GM12878 (cell line): ENCODE data around the gene NPW. TPM values are rescaled to one million over a fixed set of nuclear protein-coding genes. Genes with fewer than 3 reads are reported as not detected.

Experiments used
- ATAC-seq: fragments of 200-7000 bp; cut with Tn5 transposase; 3 replicates; pipeline ENCODE4 v1.9.1; 2020; ENCODE audit warnings: mild to moderate bottlenecking, moderate library complexity
- BruUV-seq: library from RNA; stranded (reverse); fragments of 400-500 nt; replicated peaks from 2 replicates; lab custom pipeline; 2021; lab: Mats Ljungman, UMichigan
- CTCF ChIA-PET: fragments of 300-600 bp; sonication (Branson Sonifier 250); formaldehyde crosslinking; extraction: SDS; loops from one replicate; lab custom pipeline; 2021; ENCODE audit warnings: inconsistent platforms; lab: Yijun Ruan, JAX
- POLR2A ChIA-PET: fragments of 350-600 bp; formaldehyde crosslinking; extraction: SDS; loops from one replicate; lab custom pipeline; 2021; ENCODE audit warnings: inconsistent platforms; lab: Charles Lee
- RAD21 ChIA-PET: fragments of 300-600 bp; sonication (Branson Sonifier 250); formaldehyde crosslinking; loops from one replicate; lab custom pipeline; 2023; ENCODE audit warnings: antibody characterized with exemption; ENCODE audit not compliant: unreplicated experiment; lab: Charles Lee
- SMC1A ChIA-PET: fragments of 300-600 bp; sonication (Branson Sonifier 250); formaldehyde crosslinking; loops from one replicate; lab custom pipeline; 2023; ENCODE audit not compliant: unreplicated experiment, uncharacterized antibody; lab: Charles Lee
- DNase-seq: peaks from one replicate; pipeline ENCODE4 v3.0.0-alpha.2; 2011; ENCODE audit warnings: low read depth, low spot score
- FAIRE-seq: peaks from 3 replicates; lab custom pipeline; 2011; peaks lifted over from hg19 to GRCh38; lab: Jason Lieb, UNC
- H2AFZ ChIP-seq: 2 replicates; pipeline ENCODE4 v1.6.0; 2011; ENCODE audit warnings: low read depth, low read length, control low read depth; ENCODE audit not compliant: control insufficient read depth
- H3K27ac ChIP-seq: 2 replicates; pipeline ENCODE4 v1.5.1; 2011; ENCODE audit warnings: control low read depth; ENCODE audit not compliant: control insufficient read depth, insufficient read depth
- H3K27me3 ChIP-seq, 2 experiments: replicated peaks in 1 of 2; 2 replicates each; pipeline versions ENCODE4 v1.6.0 to v1.6.1; 2011; ENCODE audit warnings: low read length in 1 of 2; ENCODE audit not compliant: control insufficient read depth in 2 of 2, insufficient read depth in 2 of 2
- H3K36me3 ChIP-seq, 2 experiments: 2 replicates each; pipeline ENCODE4 v1.5.1; 2011; ENCODE audit warnings: low read length in 1 of 2; ENCODE audit not compliant: control insufficient read depth in 2 of 2, insufficient read depth in 2 of 2
- H3K4me1 ChIP-seq: 2 replicates; pipeline ENCODE4 v1.6.1; 2011; ENCODE audit warnings: mild to moderate bottlenecking, low read length, moderate library complexity, mixed read lengths; ENCODE audit not compliant: control insufficient read depth, insufficient read depth
- H3K4me2 ChIP-seq: 2 replicates; pipeline ENCODE4 v1.6.0; 2011; ENCODE audit warnings: control low read depth; ENCODE audit not compliant: control insufficient read depth, insufficient read depth
- H3K4me3 ChIP-seq: fragments of 200-600 bp; sonication (generic); 2 replicates; pipeline ENCODE4 v1.5.1; 2016
- H3K79me2 ChIP-seq: 2 replicates; pipeline ENCODE4 v1.6.0; 2011; ENCODE audit warnings: low read length; ENCODE audit not compliant: control insufficient read depth, insufficient read depth
- H3K9ac ChIP-seq: 2 replicates; pipeline ENCODE4 v1.8.0; 2011; ENCODE audit warnings: low read length, control low read depth, mixed read lengths; ENCODE audit not compliant: control insufficient read depth, insufficient read depth
- H3K9me3 ChIP-seq: replicated peaks from 3 replicates; pipeline ENCODE4 v1.5.1; 2011; ENCODE audit warnings: mild to moderate bottlenecking, low read length; ENCODE audit not compliant: control insufficient read depth, insufficient read depth
- H4K20me1 ChIP-seq: 2 replicates; pipeline ENCODE4 v1.6.0; 2011; ENCODE audit not compliant: control insufficient read depth, insufficient read depth
- CHD2 ChIP-seq: IDR thresholded peaks from 2 replicates; pipeline ENCODE4 v1.6.1; 2011; ENCODE audit warnings: low read depth, low read length, improper control_type of control experiment, borderline replicate concordance
- EGR1 ChIP-seq, 2 experiments: IDR thresholded peaks; 1 replicate in 1 of 2; 2 replicates in 1 of 2; pipeline ENCODE4 v1.6.1; 2011 to 2012; ENCODE audit warnings: low read depth in 2 of 2, low read length in 2 of 2, borderline replicate concordance in 1 of 2, mild to moderate bottlenecking in 1 of 2, moderate library complexity in 1 of 2
- GABPA ChIP-seq: IDR thresholded peaks from 2 replicates; pipeline ENCODE4 v1.6.1; 2014; ENCODE audit warnings: antibody characterized with exemption, low read depth, mild to moderate bottlenecking, inconsistent platforms
- HCFC1 ChIP-seq: fragments of 150-350 bp; IDR thresholded peaks from 2 replicates; pipeline ENCODE4 v1.6.1; 2014; ENCODE audit warnings: low read length
- JUNB ChIP-seq: IDR thresholded peaks from 2 replicates; pipeline ENCODE4 v1.6.1; 2016; ENCODE audit warnings: antibody characterized with exemption, mild to moderate bottlenecking
- MEF2B ChIP-seq: fragments of 450-650 bp; IDR thresholded peaks from 2 replicates; pipeline ENCODE4 v1.6.1; 2018; ENCODE audit warnings: mild to moderate bottlenecking, moderate library complexity; ENCODE audit not compliant: partially characterized antibody, poor library complexity, severe bottlenecking
- MTA3 ChIP-seq: IDR thresholded peaks from 2 replicates; pipeline ENCODE4 v1.6.1; 2012; ENCODE audit warnings: low read length, inconsistent platforms, borderline replicate concordance
- SMARCA5 ChIP-seq: fragments of 450-650 bp; IDR thresholded peaks from 2 replicates; pipeline ENCODE4 v1.6.1; 2017; ENCODE audit warnings: mild to moderate bottlenecking
- SPI1 ChIP-seq: IDR thresholded peaks from 2 replicates; pipeline ENCODE4 v1.6.1; 2011; ENCODE audit warnings: low read depth, mild to moderate bottlenecking, low read length, moderate library complexity, borderline replicate concordance; ENCODE audit not compliant: insufficient read depth
- STAT3 ChIP-seq: IDR thresholded peaks from 2 replicates; pipeline ENCODE4 v1.6.1; 2011; ENCODE audit warnings: low read depth, low read length, improper control_type of control experiment
- TCF12 ChIP-seq: IDR thresholded peaks from 2 replicates; pipeline ENCODE4 v1.6.1; 2011; ENCODE audit warnings: low read depth, mild to moderate bottlenecking, low read length
- ZNF687 ChIP-seq: fragments of 450-650 bp; IDR thresholded peaks from 2 replicates; pipeline ENCODE4 v1.6.1; 2017; ENCODE audit warnings: mild to moderate bottlenecking, moderate library complexity
- WGBS: methylation state at CpG from one replicate; pipeline ENCODE4 v1.1.6; 2016; ENCODE audit warnings: low lambda C conversion rate; ENCODE audit not compliant: insufficient replicate concordance, insufficient coverage; ENCODE audit errors: missing lambda C conversion rate; 5-methylcytosine and 5-hydroxymethylcytosine counted together
- in situ Hi-C: fragments of 300-500 bp; cut with MboI; formaldehyde crosslinking; loops from 9 replicates; pipeline ENCODE4 v1.14.3; 2018; ENCODE audit warnings: mixed read lengths
- intact Hi-C: fragments of 100-400 bp; cut with micrococcal nuclease; formaldehyde crosslinking; loops from one replicate; pipeline ENCODE4 v1.14.2; 2022; ENCODE audit not compliant: unreplicated experiment
- polyA plus RNA-seq, 11 experiments: library from polyadenylated mRNA; depleted of rRNA in 4 of 11; unstranded in 6 of 11; stranded (reverse) in 5 of 11; fragments of >200 nt; fragmentation: Nextera tagmentation in 4 of 11; fragmentation: Illumina TruSeq in 1 of 11; extraction: Ambion mirVana in 4 of 11; extraction: Trizol in 1 of 11; gene quantifications; 1 replicate in 1 of 11; 2 replicates in 10 of 11; pipeline versions ENCODE4 v1.2.1 to v1.2.3, GENCODE V29; 2011 to 2016; ENCODE audit warnings: inconsistent platforms in 2 of 11, missing spikeins in 2 of 11, low read depth in 1 of 11
- total RNA-seq, 4 experiments: library from RNA; depleted of rRNA in 3 of 4; stranded (reverse); fragments of >200 nt in 3 of 4; fragmentation: Illumina TruSeq in 1 of 4; extraction: Trizol in 1 of 4; gene quantifications; 2 replicates each; pipeline versions ENCODE4 v1.2.1 to v1.2.3, GENCODE V29; 2013 to 2021
- TF ChIP-seq, protein P1 (sequence below): IDR thresholded peaks from 2 replicates; pipeline ENCODE4 v1.6.1; 2012; ENCODE audit warnings: low read length, inconsistent platforms
- TF ChIP-seq, protein P2 (sequence below), 3 experiments: IDR thresholded peaks in 2 of 3; conservative IDR thresholded peaks in 1 of 3; 2 replicates each; pipeline ENCODE4 v1.5.1; 2011; ENCODE audit warnings: low read depth in 3 of 3, low read length in 3 of 3, mild to moderate bottlenecking in 3 of 3, control low read depth in 2 of 3, moderate library complexity in 2 of 3, inconsistent platforms in 1 of 3, mixed read lengths in 1 of 3; ENCODE audit not compliant: control insufficient read depth in 2 of 3, insufficient read depth in 1 of 3; ENCODE audit errors: extremely low read depth in 1 of 3

NPW gene
- total and polyA plus RNA-seq, 10 of the 15 experiments (the other 5 are each of a cell fraction or from before 2014, with no cell fraction given): 0.23 to 2.5 (median 0.98) TPM; not detected in 4

DNA sequence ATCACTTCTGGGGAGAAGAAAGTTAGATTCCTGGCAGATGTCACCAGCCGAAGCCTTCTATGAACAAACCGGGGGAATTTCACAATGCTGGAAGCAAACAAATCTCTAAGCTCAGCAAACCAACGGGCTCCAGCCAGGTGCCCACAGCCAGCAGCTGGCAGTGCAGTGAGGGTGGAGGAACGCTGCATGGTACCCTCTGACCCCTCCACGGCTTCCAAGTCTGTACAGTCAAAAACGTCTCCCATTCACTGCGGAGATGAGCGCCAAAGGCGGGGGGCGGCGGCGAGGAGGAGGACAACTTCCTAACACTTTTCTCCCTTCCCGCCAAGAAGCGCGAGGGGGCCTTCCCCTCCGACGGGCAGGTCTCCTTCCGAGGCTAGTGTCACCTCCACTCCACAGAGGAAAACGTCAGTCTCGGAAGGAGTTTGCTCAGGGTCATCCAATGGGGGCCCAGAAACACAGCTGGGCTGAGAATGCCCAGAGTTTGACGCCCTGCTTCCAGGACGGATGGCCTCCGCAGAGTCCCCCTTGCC lies 10.9 kb upstream of the NPW start:
- H2AFZ ChIP-seq: no peak overlapping the region
- H3K27me3 ChIP-seq: no peaks in the 10 kb centered on the region
- peaks cover under 1% of the 10 kb centered on the region; the same call in 1 of the 2 replicates for H4K20me1 ChIP-seq
- in situ Hi-C loops: no loop called here
- H3K4me2 ChIP-seq: peak overlapping the region; percentile 98
- H3K36me3 ChIP-seq: peaks cover 0 to 3% of the 10 kb centered on the region in 2 experiments; a peak in 1 of 4 replicates
- FAIRE-seq (no peak), ATAC-seq (peak; percentile 5), DNase-seq (no peak)
- peaks cover 22% of the 10 kb centered on the region for H3K4me1 ChIP-seq
- ChIA-PET SMC1A (interaction anchor here (1.1 to 1.9 kb wide), 3 partner anchors 27 to 147 kb away, joined by 3 to 5 read pairs (median 3); partner anchors contain the start of genes NOXO1, NTHL1, TRAF7 and TSC2), CTCF (interaction anchor here (1.3 to 1.4 kb wide), 3 partner anchors 8 to 132 kb away, joined by 3 to 8 read pairs (median 3); no protein-coding TSS in a partner anchor), POLR2A (interaction anchor here (0.6 to 2.2 kb wide), 5 partner anchors 12 to 526 kb away, joined by 3 to 14 read pairs (median 7); partner anchors contain the start of gene TRAF7), RAD21 (interaction anchor here (1.3 kb wide), 1 partner anchor 18 kb away, joined by 3 read pairs; no protein-coding TSS in a partner anchor)
- under 1% methylated on average over 20 of the region's 23 CpGs for WGBS
- H3K4me3 ChIP-seq: peak overlapping the region; percentile 100
- peak overlapping the region; percentile 89 for H3K27ac ChIP-seq
- intact Hi-C loops: loop anchor here (5.0 kb wide), 1 partner anchor 144 kb away; no protein-coding TSS in a partner anchor
- H3K9me3 ChIP-seq: no peaks in the 10 kb centered on the region
- H3K9ac ChIP-seq: peak overlapping the region; percentile 92
- no TSS peak for BruUV-seq
- peaks cover 67% of the 10 kb centered on the region for H3K79me2 ChIP-seq
- TF ChIP-seq HCFC1 (no peak), MEF2B (no peak), SMARCA5 (no peak), SPI1 (no peak), JUNB (no peak), GABPA (no peak), CHD2 (no peak), TCF12 (no peak), ZNF687 (no peak), STAT3 (no peak), EGR1 (IDR thresholded peaks at IDR 0.05; ENCODE audit: borderline replicate concordance in 1 of 2, low read depth in 2 of 2, low read length in 2 of 2) (0 out of 3 replicates have a peak, but pooled peaks of 1 of the 2 experiments have one; percentile 26), MTA3 (no peak)
- TF ChIP-seq, protein P1, sequence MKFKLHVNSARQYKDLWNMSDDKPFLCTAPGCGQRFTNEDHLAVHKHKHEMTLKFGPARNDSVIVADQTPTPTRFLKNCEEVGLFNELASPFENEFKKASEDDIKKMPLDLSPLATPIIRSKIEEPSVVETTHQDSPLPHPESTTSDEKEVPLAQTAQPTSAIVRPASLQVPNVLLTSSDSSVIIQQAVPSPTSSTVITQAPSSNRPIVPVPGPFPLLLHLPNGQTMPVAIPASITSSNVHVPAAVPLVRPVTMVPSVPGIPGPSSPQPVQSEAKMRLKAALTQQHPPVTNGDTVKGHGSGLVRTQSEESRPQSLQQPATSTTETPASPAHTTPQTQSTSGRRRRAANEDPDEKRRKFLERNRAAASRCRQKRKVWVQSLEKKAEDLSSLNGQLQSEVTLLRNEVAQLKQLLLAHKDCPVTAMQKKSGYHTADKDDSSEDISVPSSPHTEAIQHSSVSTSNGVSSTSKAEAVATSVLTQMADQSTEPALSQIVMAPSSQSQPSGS: no peak
- TF ChIP-seq, protein P2, sequence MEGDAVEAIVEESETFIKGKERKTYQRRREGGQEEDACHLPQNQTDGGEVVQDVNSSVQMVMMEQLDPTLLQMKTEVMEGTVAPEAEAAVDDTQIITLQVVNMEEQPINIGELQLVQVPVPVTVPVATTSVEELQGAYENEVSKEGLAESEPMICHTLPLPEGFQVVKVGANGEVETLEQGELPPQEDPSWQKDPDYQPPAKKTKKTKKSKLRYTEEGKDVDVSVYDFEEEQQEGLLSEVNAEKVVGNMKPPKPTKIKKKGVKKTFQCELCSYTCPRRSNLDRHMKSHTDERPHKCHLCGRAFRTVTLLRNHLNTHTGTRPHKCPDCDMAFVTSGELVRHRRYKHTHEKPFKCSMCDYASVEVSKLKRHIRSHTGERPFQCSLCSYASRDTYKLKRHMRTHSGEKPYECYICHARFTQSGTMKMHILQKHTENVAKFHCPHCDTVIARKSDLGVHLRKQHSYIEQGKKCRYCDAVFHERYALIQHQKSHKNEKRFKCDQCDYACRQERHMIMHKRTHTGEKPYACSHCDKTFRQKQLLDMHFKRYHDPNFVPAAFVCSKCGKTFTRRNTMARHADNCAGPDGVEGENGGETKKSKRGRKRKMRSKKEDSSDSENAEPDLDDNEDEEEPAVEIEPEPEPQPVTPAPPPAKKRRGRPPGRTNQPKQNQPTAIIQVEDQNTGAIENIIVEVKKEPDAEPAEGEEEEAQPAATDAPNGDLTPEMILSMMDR (IDR thresholded peaks at IDR 0.05 in 2 of 3, conservative IDR thresholded peaks at IDR 0.05 in 1 of 3; ENCODE audit: control insufficient read depth in 2 of 3, extremely low read depth in 1 of 3, insufficient read depth in 1 of 3, low read depth in 3 of 3, low read length in 3 of 3): no peak
